NCI-H2107 treated with DMSO at 0.1 percent for 48 hours (cell line): Measurements from ENCODE around the gene CYP4F22.
"Not testable (repeated sequence)": the region's sequence is repeated elsewhere in the genome, so short reads cannot be mapped to it uniquely, and the experiment has no call there.

Experiments
- DNase-seq: peaks from one replicate; lab custom pipeline; 2025; ENCODE audit not compliant: unreplicated experiment; lab: John Stamatoyannopoulos, UW

CYP4F22 gene

DNA sequence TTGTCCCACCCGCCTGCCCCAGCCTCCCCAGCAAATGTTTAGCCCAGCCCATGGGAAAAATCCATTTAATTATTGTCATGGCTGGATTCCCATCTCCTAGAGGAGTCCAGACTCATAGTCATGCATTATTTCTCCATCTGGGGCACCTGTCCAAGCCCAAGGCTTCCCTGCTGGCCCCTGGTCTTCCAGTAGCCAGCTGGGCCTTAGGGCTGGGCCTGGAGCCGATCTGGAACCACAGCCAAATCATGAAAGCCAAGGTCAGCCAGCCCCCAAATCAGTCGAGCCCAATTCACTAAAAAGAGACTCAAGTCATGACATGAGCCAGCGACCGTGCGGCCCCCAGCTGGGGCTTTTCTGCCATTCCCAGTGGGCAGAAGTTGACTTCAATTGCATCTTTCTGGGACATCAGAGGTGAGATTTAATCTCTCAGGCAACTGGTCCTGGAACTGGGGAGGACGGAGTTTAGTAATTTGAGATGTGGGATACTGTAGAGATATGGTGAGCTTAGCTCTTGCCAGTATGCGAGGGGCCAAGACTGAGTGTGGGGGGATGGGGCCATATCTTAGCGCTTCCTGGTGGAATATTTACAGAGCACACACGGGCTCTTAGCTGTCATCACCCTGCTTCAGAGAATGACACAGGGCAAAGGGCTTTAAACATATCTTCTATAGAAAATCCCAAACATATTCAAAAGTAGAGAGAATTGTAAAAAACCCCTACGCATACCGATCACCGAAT is 19.7 kb upstream of the CYP4F22 start:
- DNase-seq: no peak

DNA sequence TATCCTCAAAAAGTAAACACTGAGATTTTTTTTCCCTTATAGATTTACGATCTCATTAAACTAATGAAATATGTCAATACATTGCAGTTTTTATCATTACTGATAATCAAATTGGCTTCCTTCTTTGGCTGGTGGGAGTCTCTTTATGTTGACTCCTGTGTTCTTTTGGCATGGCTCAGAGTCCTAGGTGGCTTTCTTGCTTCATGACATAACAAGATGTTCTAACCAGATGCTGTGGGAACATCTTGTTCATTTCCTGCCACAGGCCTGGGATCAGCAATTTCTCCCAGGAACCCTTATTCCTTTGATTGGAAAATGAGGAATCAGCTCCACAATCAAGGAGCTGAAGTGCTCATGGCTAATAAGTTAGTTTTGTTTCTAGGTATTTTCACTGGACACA is 13.2 kb upstream of the CYP4F22 start:
- no peak for DNase-seq

- no peak for DNase-seq
These were observed 10.0 kb upstream of the CYP4F22 start for GRCh38 chr19:15498156-15498858.

DNA sequence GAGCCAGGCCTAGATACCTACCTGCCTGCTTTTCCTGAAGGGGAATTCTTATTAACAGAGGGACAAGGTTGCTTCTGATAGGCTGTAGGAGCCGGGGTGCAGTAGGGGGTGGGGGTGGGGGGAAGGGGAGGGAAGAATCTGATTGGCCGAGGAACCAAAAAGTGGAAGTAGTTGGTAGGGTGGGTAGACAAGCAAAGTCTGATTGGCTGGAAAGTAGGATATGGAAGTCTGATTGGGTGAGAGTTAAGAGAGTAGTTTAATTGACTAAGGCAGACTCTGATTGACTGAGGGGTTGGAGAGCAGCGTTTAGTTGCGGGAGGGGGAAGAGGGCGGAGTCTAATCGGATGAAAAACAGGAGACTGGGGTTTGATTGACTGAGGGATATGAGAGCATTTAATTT is 9.4 kb upstream of the CYP4F22 start:
- DNase-seq: no peak

DNA sequence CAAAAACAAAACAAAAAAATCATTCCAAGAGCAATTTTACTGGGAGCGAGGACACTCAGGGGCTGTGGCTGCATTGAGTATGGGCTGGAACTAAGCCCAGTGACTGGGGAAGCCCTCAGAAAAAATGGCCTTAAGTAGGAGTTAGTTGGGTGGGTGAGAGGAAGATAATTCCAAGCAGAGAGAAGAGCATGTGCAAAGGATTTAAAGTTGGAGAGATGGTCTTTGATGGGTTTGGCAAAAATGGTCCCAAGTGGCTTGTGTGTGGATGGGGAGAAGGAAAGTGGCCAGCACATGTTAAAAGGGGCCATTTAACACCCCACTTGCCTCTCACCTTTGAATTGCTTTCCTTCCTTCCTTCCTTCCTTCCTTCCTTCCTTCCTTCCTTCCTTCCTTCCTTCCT is 6.7 kb upstream of the CYP4F22 start:
- DNase-seq: no peak

DNA sequence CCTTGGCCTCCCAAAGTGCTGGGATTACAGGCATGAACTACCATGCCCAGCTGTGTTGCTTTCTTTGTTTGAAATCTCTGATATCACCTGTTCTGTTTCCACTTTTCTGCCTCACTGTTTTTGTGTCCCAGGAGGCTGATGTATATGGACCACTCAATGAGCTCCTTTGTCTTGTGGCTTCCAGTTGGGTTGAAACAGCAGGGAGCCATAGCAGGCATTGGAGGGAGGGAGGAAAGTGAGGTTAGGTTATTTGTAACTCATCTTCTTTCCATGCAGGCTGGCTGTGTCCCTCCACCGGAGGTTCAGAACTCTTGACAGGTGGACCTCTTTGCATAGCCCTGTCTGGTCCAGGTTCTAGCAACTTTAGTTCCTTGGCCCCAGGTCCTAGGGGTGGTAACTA is 6.1 kb upstream of the CYP4F22 start:
- no peak for DNase-seq

DNA sequence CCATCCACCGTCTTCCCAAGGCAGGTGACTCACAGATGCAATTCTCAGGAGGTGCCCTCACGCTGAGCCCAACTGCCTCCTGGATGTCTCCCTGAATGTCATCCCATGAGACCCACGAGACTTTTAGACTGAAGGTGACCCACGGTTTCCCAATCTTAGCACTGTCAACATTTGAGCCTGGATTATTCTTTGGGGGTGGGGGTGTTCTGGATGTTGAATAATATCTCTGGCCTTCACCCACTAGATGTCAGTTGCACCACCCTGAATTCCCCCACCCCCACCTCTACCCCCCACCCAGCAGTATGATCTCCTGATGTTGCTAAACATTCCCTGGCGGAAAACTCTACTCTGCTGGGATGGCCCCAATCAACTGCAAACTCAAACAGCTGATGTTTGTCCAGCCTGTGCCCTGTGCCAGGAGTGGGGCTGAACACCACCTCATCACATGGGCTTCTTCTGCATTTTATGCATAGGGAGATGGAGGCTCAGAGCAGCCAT is 2.2 kb upstream of the CYP4F22 start:
- no peak for DNase-seq

GRCh38 chr19:15507068-15508034 is 974 bp upstream of the CYP4F22 start:
- DNase-seq: no peak

DNA sequence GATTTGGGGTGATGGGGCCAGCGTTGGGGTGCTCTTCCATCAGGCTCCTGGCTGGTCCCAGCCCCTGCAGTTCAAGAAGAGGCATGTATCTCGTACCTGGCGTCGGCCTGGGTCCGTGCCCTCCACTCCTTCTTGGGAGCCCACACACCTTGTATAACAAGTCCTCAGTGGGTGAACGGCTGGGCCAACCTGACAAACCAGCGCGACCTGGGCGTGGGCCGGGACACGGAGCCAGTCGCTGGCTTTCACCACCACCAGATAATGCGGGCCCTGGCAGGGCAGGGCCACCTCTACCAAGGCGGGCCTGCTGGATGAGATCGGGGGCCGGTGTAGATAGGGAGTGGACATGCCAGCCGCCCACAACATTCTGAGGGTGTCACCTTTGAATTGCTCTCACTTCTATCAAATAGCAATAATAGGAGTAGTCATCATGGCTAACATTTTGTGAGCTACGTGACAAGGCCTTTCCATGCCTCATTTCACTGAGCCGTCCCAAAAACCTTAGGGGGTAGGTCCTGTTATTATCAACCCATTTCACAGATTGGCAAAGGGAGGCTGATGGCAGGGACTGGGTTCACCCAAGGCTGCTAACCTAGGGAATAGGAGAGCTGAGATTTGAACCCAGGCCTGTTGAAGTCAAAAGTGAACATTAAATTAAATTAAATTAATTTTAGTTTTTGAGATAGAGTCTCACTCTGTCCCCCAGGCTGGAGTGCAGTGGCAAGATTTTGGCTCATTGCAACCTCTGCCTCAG is 3.5 kb downstream of the CYP4F22 start:
- no peak for DNase-seq

DNA sequence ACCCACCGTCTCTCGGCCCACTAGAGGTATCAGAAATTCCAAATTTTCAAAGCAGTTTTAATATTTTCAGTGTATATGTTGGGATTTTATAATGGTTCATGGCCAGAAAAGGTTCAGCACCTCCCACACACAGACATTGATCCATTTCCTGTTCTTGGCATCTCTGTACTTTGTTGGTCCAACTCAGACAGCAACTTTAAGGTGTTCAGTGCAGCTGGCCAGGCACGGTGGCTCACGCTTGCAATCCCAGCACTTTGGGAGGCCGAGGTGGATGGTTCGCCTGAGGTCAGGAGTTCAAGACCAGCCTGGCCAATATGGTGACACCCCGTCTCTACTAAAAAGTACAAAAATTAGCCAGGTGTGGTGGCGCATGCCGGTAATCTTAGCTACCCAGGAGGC is 6.9 kb downstream of the CYP4F22 start:
- not testable (repeated sequence) for DNase-seq

DNA sequence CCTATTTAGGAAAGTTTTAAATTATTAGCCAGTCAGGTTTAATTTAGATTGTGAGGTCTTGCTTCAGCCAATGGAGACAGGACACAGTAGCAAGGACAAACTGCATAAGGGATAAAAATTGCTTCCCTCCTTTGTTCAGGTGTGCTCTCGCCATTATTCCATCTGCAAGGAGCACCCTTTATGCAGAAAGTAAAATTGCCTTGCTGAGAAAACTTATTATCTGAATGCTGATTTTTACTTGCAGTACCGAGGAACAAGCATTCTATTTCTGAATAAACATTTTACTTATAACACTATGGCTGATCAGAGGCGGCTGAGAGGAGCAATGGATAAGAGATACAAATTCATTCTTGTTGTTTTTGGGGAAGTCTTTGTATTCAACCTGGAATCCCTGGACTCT is 8.0 kb downstream of the CYP4F22 start:
- no peak for DNase-seq

GRCh38 chr19:15517778-15518177 is 9.5 kb downstream of the CYP4F22 start:
- DNase-seq: no peak

DNA sequence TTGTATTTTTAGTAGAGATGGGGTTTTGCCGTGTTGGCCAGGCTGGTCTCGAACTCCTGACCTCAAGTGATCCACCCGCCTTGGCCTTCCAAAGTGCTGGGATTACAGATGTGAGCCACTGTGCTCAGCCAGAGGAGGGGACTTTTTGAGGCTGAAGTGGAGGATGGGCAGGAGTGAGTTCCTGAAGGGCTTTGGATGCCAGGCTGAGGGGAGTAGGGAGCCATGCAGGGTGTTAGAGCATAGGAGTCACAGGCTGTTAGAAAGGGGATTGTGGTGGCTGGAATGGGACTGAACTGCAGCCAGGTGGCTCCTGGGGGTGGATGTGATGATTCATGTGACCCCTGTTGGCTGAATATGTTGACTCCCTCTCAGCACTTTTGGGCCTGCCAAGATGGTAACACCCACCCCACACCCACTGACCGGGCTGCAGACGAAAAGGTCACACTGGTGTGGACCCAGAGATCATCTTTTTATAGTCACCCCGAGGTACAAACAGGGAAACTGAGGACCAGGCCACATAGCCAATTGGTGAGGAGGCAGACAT is 11.2 kb downstream of the CYP4F22 start:
- DNase-seq: no peak

DNA sequence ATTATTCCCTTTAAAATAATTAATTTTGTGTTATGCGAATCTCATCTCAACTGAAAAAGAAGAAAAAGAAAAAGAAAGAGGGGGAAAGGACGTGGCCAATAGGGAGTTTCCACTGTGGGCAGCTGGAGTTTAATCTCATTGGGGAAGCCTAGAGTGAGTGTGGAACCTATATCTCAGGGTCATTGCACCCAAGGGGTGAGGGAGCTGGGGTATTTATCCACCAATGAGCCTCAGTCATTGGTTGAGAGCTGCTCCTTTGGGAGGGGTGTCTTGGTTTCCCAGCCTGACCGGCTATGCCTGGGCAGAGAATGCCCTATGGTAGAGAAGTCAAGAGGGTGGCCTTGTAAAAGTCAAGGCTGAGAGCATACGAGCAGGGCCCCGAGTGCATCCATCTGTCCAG is 16.5 kb downstream of the CYP4F22 start:
- DNase-seq: no peak

GRCh38 chr19:15525291-15525690 is 17.0 kb downstream of the CYP4F22 start:
- DNase-seq: no peak

DNA sequence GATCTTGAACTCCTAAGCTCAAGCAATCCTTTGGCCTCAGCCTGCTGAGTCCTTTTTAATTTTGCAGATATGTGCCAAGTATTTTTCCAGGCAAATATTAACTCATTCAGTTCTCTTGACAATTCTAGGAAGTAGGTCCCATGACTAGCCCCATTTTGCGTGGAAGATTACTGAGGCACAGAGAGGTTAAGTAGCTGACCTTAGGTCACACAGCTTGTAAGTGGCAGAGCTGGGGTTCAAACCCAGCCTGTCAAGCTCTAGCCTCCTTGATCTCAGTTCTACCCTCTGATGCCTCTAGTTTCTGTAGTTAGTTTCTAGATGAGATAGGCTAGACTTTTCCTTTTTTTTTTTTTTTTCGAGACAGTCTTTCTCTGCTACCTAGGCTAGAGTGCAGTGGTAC is 18.1 kb downstream of the CYP4F22 start:
- DNase-seq: no peak

- no peak for DNase-seq
These were observed 19.4 kb downstream of the CYP4F22 start for GRCh38 chr19:15527705-15528104.

DNA sequence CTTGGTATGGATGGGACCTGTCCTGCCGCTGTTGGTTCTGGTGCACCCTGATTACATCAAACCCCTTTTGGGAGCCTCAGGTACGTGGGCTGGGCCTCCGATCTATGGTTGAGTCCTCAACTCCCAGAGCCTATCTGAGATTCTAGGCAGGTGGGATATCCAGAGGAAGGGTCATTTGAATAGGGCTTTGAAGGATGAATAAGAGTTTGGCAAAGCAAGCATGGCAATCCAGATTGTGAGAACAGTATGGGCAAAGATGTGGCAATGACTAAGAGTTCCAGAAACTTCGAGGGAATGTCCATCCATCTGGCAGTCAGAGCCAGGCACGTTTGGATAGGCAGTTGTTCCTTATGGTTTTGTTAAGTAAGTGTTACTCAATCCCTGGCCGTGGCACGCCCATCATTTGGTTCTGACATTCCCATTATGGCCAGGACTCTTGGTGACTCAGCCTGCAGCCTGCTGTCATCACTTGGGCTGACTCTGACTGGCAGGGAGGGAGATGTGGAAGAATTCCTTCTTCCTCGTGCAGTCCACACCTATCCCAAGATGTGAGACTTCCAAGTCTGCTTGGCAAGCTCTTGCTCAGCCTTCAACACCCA is 21.5 kb downstream of the CYP4F22 start:
- DNase-seq: no peak

DNA sequence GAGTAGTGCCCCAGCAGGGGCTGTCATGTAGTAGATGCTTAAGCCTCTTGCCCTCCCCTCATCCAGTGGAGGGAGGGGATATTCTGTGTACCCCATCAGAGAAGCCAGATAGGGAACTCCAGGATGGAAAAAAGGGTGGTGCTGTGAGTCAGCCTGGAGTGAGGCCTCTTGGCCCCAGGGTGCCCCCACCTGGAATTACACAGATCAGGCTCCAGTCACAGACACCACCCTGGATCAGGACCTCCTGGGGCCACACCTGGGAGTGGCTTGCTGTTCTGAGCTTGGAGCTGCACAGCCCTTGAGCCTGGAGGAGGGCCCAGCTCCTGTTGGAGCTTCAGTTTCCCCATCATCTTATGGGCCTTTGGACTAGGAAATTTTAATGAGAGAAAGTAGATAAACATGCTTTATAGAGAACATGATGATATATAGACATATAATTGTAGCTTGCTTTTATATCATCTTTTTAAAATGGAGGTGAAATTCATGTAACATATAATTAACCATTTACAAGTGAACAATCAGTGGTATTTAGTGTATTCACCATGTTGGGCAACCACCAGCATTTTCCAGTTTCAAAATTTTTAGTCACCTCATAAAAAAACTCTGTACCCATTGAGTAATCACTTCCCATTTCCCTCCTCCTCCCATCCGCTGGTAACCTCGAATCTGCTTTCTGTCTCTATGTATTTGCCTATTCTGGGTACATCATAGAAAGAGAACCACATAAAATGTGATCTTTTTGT is 24.6 kb downstream of the CYP4F22 start:
- DNase-seq: no peak

DNA sequence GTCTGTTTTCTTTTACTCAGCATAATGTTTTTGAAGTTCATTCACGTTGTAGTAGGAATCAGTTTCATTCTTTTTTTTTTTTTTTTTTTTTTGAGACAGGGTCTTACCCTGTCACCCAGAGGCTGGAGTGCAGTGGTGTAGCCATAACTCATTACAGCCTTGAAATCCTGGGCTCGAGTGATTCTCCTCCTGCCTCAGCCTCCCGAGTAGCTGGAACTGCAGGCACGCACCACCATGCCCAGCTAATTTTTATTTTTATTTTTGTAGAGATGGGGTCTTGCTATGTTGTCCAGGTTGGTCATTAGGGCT is 25.2 kb downstream of the CYP4F22 start:
- not testable (repeated sequence) for DNase-seq
